HG03060 (cell line): ENCODE data around the gene NFYA.
"Not testable (repeated sequence)": the region's sequence is repeated elsewhere in the genome, so short reads cannot be mapped to it uniquely, and the experiment has no call there.

Experiments used
- ATAC-seq: cut with Tn5 transposase; IDR thresholded peaks from one replicate; pipeline ENCODE4 v1.9.1; 2021; ENCODE audit warnings: low read depth, moderate number of reproducible peaks; ENCODE audit not compliant: unreplicated experiment

NFYA gene

DNA sequence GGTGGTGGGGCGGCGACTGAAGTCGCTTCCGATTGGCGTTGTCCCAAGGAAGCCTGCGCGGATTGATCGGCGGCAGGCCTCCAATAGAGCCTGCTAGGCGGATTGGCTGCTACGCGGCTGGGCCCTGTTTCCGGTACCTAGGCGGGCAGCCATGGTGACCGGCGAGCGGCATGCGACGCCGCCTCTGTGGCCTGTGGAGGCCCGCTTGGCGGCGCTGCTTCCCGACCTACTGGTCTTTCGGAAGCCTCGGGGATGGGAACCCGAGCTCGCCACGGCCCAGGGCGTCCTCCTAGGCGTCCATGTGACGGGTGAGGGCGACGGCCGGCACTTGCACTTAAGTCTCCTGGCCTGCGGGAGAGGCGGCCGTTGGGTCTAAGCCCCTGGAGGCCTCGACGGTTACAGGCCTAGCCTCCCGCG is 28.1 kb downstream of the NFYA start:
- ATAC-seq: no peak

DNA sequence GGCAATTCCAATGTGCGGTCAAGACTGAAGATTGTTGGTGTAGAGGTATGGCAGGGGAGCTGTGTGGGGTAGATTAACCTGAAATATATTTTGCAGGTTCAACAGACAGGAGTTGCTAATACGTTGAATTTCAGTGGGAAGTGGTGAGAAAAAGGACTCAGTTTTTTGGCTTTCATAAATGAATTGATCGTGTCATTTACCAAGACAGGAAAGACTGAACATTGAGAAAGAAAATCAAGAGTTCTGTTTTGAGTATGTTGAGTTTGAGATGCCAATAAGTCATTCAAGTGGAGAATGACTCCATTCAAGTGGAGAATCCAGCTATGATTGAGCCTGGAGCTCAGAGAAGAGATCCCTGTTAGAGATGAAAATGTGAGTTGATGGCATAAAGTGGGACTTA is 31.1 kb downstream of the NFYA start:
- ATAC-seq: no peak

DNA sequence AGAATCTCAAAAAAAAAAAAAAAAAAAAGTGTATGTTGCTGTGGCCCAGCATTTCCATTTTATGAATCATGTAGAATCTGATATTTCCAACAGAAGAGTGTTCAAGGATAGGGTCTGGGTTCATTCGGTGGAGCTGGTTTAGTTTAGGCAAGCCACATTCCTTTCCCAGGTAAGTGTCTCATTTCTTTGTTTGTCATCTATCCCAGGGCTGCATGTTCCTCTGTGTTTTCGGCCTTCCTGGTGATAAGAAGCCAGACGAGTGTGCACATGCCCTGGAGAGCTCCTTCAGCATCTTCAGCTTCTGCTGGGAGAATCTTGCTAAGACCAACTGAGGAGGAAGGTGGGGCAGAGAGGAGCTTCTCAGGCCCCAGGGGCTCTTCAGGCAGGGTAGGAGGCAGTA is 38.2 kb downstream of the NFYA start:
- no peak for ATAC-seq

DNA sequence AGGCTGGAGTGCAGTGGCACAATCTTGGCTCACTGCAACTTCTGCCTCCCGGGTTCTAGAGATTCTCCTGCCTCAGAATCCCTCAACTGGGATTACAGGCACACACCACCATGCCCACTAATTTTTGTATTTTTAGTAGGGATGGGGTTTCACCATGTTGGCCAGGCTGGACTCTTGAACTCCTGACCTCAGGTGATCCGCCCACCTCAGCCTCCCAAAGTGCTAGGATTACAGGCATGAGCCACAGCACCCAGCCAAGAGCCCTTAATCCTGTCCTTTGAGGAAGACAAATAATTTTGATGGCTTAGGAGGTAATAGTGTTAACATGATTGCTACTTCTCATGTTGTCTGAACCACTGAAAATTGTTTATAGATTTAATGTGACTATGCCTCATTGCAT is 42.3 kb downstream of the NFYA start:
- ATAC-seq: not testable (repeated sequence)

DNA sequence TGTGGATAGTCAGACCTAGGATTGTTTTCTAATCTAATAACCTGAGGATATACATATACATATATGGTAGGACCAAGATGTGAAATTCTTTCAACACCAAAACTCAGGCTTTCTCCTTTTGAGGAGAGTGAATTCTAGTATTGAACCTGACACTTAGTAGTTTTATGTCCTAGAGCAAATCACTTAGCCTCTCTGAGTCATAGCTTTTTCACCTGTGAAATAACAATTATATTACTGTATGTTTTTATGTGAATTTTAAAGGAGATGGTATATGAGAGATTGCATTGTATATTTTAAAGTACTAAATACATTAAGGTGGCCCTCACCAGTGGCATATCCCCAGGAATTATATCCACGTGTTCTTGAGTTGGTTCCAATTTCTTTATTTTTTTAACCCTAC is 46.7 kb downstream of the NFYA start:
- no peak for ATAC-seq

DNA sequence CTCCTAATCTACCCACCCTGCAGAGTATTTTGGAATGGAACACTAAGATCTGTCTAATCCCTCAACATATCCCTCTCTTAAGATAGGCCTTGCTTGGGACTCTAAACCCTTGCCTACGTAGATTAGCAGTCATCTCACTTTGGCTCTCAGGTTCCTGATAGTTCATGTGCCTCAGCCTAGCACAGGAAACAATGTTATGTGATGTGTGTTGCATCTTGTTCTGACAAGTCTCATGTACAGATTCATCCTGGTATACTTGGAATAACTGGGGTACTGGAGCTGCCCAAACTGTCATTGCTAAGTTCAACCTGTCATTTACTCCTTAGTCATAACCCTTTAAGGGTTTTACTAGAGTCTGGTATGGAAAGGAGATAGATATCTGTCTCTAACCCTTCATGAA is 47.3 kb downstream of the NFYA start:
- no peak for ATAC-seq

DNA sequence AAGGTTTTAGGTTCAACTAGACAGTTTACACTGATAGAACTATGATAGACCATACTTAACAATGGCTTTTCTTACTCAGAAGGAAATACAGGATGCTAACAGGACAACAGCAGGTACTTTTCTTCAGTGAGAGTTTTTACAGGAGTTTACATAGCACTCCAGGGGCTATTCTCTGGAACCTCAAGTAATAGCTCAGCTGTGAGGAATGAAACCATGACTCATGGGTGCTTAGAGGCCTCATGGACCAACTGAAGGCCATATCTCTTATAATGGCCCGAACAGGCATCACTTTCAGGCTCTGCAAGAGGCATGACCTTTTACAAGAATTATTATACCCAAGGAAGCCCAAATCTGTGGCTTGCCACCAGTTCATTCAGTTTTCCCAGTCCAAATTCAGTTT is 49.6 kb downstream of the NFYA start:
- no peak for ATAC-seq

DNA sequence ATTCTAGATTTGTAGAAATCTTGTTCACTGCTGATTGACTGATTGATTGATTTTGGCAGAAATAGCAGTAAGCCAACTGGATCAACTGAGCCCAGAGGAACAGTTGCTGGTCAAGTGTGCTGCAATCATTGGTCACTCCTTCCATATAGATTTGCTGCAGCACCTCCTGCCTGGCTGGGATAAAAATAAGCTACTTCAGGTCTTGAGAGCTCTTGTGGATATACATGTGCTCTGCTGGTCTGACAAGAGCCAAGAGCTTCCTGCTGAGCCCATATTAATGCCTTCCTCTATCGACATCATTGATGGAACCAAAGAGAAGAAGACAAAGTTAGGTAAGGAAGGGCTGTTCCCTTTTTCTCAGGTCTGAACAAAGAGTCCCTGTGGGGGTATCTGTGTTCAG is 50.1 kb downstream of the NFYA start:
- ATAC-seq: no peak

DNA sequence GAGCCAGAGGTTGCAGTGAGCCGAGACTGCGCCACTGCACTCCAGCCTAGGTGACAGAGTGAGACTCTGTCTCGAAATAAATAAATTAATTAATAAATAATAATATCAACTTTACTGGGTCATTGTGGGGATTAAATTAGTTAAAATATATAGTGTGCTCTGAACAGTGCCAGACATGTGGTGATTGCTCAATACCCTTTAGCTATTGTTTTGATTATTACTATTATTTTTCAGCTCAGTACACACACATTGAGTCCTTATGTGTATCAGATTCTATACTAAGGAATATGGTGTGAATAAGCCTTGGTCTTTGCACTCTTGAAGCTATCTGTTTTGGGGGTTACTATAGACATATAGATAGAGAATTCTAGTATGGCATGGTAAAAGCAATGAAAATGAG is 52.5 kb downstream of the NFYA start:
- ATAC-seq: no peak

DNA sequence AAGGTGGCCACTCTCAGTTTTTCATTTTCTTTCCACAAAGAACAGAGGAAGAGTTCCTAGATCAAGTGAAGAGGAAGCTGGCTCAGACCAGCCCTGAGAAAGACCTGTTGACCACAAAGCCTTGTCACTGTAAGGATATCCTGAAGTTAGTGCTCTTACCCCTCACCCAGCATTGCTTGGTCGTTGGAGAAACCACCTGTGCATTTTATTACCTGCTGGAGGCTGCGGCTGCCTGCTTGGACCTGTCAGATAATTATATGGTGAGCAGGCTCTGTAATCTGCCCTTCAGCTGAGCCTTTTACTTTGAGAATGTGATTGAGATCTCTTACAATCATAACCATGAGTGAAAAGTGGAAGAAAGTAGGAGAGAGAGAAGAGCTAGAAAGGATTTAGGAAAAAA is 59.5 kb downstream of the NFYA start:
- ATAC-seq: no peak

DNA sequence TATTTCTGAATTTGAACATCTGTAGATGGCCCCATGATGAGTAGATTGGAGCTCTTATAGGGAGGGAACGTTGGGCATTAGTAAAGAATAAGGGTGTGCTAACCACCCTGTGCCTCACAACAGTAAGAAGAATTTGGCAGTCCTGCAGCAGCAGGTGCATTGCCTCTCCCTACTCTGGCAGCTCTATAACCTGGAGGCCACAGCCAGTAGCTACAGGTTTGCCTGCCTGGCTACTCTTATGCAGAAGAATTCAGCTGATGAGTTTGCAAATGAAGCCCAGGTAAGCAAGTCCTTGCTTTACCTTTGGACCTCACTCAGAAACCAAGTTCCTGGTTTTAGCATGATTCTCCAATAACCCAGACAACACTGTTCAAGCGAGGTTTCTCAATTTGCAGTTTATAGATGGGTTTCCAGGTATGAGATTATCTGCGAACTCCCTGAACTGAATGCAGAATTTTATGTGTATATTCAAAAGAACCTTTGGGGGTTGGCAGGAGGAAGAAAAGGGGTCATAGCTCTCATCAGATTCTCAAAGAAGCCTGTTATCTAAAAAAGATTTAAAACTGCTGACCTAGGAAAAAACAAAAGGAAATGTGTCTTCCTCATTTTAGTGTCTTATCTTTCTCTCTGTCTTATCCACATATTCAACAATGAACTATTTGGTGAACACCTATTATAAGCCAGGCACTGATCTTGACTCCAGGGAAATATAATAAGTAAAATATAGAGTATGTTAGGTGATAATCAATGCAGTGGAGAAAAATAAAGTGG is 62.5 kb downstream of the NFYA start:
- no peak for ATAC-seq

DNA sequence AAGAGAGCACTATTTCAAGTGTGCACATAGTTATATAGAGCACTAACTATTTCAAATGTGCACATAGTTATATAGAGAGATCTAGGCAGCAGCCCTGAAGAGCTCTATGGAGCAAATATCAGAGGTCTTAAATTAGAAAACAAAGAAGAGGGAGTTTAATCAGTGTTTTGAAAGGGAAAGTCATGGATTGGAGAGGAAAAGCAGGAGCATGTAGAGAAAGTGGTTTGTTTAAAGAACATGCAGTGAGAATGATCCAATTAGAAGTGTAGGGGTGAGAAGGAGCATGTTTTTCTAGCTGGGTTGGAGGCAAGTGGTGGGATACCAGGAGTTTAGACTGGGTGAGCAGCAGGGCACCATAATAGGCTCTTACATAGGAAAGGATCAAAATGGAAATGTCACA is 64.1 kb downstream of the NFYA start:
- ATAC-seq: no peak

DNA sequence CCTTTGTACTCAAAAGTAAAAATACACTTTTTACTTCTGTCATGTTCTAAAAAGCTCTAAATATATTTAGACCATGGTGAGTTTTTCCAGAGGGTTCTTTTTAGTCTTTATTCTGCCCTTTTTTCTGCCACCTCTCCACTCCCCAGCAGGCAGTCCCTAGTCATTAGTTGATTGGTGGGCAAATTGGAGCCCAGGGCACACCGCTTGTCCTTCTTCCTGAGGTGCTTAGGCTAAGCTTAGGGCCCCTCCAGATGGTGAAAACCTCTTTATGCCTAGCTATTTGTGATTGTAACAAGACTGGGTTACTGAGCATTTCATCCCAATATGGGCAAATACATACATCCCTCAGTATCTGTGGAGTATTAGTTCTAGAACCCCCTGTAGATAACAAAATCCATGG is 75.1 kb downstream of the NFYA start:
- no peak for ATAC-seq
